ENCODE results near the gene CASKIN1. TPM values are rescaled to one million over a fixed set of nuclear protein-coding genes. Genes with fewer than 3 reads are reported as not detected.

Gene CASKIN1
- total and polyA plus RNA-seq, 2 experiments from 2014 or later, result 1.0 to 6.2 TPM

DNA sequence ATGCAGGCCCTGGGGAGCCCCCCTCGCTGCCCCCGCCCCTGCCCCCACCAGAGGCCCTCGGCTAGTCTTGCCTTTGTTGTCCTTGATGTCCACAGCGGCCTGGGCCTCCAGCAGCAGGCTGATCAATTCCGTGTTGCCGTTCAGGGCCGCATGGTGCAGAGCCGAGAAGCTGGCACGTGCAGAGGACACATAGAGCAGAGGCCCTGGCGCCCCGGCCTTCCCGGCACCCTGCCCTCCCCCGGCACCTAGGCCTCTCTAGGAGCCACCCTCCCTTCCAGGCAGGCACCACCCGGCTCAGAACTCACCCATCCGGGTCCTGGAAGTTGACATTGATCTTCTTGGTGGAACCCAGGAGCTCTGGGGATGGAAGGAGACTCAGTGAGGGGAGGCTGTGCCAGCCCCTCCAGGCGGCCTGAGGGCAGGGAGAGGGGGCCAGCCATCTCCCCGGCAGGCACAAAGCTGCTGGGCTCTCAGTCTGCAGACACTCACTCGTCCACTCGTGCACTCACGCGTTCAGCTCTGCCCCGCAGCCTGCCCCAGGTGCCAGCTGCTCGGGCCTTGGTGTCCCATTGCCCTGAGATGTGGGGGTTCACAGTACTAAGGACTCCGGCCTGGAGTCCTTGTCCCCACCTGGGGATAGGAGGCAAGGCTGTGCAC is 6.3 kb downstream of the CASKIN1 start:
- H3K4me1 ChIP-seq (ENCODE audit: insufficient read depth), result no peaks in the 10 kb centered on the region
- TF ChIP-seq CREB1 (CRISPR knock-in tag; IDR thresholded peaks at IDR 0.05; ENCODE audit: low read depth), result no peak
- no peak for TF ChIP-seq ZNF462 (CRISPR knock-in tag; IDR thresholded peaks at IDR 0.05)
- TF ChIP-seq POLR2AphosphoS5 (IDR thresholded peaks at IDR 0.05; ENCODE audit: low read depth), result no peak
- TF ChIP-seq ETS1 (IDR thresholded peaks at IDR 0.05), result no peak
- TF ChIP-seq REST (IDR thresholded peaks at IDR 0.05; ENCODE audit: unreplicated experiment), result no peak
- TF ChIP-seq NANOG (IDR thresholded peaks at IDR 0.05; ENCODE audit: borderline replicate concordance), result no peak
- no peaks in the 10 kb centered on the region for H3K9me3 Mint-ChIP-seq
- H3K4me1 Mint-ChIP-seq, result no peaks in the 10 kb centered on the region
- no peak overlapping the region for H2AFZ ChIP-seq
- H3K27me3 ChIP-seq (ENCODE audit: insufficient read depth), result peaks cover 2% of the 10 kb centered on the region
- no peaks in the 10 kb centered on the region for H3K36me3 Mint-ChIP-seq (ENCODE audit: low read depth)
- no peak overlapping the region for H3K4me3 Mint-ChIP-seq
- H3K79me2 ChIP-seq (replicated peaks; ENCODE audit: insufficient read depth), result no peaks in the 10 kb centered on the region
- H3K9me2 ChIP-seq (ENCODE audit: insufficient read depth), result no peaks in the 10 kb centered on the region
- H3K4me2 ChIP-seq, result no peak overlapping the region
- H3K36me3 ChIP-seq (ENCODE audit: insufficient read depth), result no peaks in the 10 kb centered on the region
- H3K4me3 ChIP-seq, result no peak overlapping the region
- H3K27ac ChIP-seq (ENCODE audit: low read depth), result no peak overlapping the region
- no peak overlapping the region for H3K27ac Mint-ChIP-seq
- ATAC-seq, result no peak
- H4K20me1 ChIP-seq (replicated peaks; ENCODE audit: insufficient read depth), result no peaks in the 10 kb centered on the region
- peaks cover 9% of the 10 kb centered on the region for H3K27me3 Mint-ChIP-seq (ENCODE audit: insufficient read depth, low read depth, poor library complexity)
- 0 out of 2 replicates have a peak, but pooled peaks cover 2% of the 10 kb centered on the region for H3F3A ChIP-seq (replicated peaks; ENCODE audit: low read depth)
- no peak for DNase-seq (ENCODE audit: low spot score)

Measured in GM23338 (cell line).